ENCODE results near the gene FBXO2.

Gene FBXO2

GRCh38 chr1:11654137-11654938, at the start of gene FBXO2, which contains the start of gene FBXO44:
Gene FBXO2, minus strand, starts transcription at chr1:11654429. Its CDS starts 89 bp downstream, at chr1:11654340.
Gene FBXO44, plus strand, starts transcription at chr1:11654877. Its CDS starts 959 bp downstream, at chr1:11655836.
- DNase-seq: no peak

DNA sequence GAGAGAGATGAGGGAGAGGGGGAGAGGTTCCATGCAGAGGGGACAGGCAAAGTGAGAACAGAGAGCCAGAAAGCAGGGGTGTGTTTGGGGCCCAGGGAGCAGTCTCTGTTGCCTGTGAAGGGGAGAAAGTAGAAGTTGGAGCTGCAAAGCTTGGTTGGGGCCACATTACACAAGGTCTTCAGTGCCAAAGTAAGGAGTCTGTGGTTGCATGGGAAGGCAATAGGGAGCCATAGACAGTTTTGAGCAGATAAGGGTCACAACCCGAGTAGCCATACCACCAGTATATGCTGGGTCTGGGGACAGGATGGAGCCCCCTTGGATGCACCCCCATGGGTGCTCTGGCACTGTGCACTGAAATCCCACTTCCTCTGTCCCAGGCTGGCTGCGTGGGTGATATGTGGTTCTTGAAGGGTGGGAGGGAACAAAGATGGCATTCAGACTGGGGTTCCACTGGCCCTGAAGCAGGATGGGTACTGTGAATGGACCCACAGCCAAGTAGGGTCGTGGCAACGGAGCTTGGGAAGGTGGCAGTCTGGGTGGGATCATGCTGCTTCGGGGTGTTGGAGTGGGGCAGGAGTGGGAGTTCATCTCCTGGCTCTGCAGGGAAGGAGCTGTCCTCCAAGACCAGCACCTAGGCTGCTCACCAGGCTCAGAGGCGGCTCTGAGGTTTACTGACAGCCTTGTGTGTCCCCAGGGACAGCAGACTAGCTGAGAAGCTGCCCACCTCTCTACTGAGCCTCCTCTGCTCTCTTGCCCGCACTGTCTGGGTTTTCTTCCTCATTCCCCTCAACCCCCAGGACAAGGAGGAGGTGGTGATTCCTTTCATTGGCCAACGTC, 49.3 kb upstream of the FBXO2 start:
- DNase-seq: no peak

GRCh38 chr1:11701981-11702803, 48.0 kb upstream of the FBXO2 start:
- no peak for DNase-seq

DNA sequence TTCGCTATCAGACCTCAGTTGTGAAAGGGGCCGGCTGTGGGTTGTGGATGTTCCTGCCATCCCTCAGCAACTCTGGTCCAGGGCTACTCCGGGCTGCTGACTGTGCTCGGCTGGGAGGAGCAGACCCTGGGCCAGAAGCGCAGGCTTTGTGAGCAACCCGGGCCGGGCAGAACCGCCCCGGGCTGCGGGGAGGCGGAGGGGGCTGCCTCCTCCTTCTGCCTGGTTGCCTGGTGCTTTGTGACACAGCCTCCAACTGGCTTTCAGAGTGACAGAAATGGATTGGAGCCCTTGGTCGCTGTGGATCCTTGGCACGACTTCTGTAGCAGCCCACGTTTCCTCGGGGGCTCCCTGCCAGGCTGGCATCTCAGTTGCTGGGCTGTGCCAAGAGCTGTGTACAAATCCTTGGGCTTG, 47.3 kb upstream of the FBXO2 start:
- peak; percentile 57 for DNase-seq

- DNase-seq: no peak
Observed at GRCh38 chr1:11700601-11701467, 46.6 kb upstream of the FBXO2 start.

- DNase-seq: no peak
Observed at GRCh38 chr1:11697893-11698210, 43.6 kb upstream of the FBXO2 start.

- no peak for DNase-seq
Observed at GRCh38 chr1:11697188-11697892, 43.1 kb upstream of the FBXO2 start.

GRCh38 chr1:11695861-11696260, 41.6 kb upstream of the FBXO2 start:
- no peak for DNase-seq

DNA sequence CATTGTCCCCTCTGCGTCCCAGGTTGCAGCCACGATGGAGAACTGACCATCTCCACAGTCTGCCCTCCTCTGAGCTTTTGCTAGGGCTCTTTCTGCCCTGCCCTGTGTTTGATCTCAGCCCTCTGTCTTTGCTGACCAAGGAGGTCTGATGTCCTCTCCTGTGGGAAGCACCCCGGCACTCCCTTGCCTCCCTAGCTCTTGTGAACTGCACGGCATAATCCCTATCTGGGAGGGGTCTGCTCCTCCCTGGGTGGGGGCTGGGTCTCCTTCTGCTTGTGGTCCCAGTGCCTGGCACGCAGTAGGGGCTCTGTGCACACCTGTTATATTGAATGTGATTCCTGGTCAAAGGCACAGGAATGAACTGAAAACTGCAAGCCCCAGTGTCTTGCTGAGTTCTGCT, 39.7 kb upstream of the FBXO2 start:
- DNase-seq: no peak

- DNase-seq: no peak
Observed at GRCh38 chr1:11693024-11693590, 38.9 kb upstream of the FBXO2 start.

DNA sequence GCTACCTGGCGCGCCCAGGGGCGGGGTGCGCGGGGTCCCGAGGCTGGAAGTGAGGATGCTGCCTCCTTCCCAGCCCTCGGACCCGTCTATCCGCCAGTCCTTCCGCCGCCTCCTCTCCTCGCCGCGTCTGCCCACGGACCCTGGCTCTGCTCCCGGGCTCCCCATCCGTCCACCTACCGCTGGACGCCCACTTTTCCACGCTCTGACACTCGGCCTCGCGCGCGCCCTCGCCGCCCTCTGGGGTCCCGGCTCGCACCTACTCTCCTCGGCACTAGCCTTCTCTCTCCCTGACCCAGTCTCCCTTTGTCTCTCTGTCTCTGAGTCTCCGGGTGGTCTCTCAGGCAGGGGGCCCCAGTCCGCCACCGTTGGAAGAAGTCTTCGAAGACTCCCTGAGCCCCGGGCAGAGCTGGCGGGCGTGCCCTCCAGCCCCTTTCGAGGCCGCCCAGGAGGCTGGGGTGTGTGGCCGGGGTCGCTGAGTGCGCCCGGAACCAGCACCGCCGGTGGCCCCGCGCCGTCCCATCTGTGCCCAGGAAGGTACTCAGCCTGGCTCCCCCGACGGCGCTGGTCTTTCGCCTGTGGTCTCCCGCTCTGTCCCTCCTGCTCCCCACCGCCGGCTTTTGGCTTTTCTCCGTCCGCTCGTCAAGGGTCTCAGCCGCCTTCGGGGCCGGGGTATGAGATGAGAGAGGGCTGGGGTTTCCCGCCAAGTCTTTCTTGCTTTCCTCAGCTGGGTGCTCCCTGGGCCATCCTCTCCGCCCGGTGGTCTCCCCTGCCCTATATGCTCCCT, 37.9 kb upstream of the FBXO2 start:
- DNase-seq: no peak

DNA sequence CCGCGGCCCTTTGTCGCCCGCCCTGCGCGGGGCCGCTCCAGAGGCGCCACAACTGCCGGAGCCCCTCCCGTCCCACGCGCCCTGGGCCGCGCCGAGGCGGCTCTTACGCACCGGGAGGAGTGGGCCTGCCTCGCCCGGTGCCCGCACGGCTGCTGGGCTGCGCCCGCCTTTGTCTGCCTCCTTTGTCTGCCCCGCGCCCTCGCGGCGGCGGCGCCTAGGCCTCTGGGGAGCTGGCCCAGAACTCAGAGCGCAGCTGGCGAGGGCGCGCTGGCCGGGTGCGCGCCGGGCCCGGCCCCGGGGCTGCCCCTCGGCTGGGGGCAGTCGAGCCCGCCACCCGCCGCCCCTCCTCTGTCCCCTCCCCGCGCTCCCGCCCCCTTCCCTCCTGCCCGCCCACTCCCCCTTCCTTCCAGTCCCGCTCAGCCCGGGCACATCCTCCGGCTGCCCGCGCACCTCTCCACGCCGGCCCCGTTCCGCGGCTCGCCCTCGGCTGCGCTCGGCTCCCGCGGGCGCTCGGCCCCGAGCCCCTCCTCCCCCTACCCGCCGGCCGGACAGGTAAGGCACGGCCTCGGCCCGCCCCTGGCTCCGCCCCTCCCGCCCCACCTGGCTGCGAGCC, 37.2 kb upstream of the FBXO2 start, which contains the start of gene DRAXIN:
Gene DRAXIN (plus strand): TSS at position 409 of the 613 bp plus-strand sequence. CDS start 14,549 bp downstream, outside the sequence.
- no peak for DNase-seq

DNA sequence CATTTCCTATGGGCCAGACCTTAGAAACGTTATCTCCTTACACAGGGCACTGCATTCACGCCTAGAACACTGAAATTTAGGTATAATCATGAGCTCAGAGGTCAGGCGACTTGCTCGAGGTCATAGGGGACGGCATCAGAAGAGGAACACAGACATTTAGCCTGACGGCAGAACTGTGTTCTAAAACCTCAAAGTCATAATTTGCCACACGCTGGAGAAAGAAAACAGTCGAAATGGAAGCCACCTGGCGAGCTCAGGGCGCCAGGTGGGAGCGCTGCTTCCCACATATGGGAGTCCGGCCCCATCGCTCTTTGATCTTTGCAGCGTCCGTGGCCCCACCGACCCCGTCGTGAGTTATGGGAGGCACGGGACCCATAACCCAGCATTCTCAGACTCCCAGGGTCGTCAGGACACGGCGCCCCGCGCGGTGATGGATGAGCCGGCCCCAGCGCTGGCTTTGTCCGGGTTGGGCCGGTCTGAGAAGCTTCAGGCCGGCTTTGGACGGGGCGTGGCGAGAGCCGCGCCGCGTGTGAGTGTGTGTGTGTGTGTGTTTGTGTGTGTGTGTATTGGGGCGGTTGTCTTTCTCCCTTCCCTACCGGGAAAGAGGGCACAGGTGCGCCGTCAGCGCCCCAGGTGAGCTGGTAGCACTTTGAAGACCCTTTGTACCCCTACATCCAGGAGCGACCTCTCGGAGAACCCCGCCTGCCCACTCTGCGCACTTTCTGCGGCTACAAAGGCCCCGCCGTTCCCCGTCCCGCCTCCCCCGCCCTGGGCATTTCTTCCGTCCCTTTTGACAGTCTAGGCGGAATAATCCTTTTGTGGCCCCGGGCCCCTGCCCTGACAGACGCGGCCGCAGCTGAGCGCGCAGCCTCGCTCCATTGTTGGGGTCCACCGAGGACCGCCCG, 36.4 kb upstream of the FBXO2 start:
- no peak for DNase-seq

GRCh38 chr1:11688506-11688905, 34.3 kb upstream of the FBXO2 start:
- DNase-seq: no peak

DNA sequence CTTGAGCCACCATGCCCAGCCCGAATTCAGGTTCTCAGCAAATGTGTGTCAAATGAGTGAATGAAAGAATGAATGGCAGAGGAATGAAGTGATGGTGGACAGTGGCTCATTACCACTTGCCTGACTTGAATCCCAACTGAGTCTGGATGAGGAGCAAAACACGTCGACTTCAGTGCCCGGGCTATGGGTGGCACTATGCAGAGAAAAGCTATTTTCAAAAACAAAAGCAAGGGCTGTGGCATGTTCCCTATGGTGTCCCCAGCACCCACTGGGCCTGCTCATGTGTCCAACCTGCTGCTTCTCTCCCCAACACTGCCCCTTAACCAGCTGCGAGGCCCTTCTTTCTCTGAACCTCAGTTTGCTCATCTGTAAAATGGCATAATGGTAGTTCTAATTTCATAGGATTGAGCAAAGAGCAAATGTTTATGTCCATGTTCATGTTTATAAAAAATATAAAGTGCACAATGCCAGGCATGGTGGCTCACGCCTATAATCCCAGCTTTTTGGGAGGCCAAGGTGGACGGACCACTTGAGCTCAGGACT, 31.1 kb upstream of the FBXO2 start:
- no peak for DNase-seq

DNA sequence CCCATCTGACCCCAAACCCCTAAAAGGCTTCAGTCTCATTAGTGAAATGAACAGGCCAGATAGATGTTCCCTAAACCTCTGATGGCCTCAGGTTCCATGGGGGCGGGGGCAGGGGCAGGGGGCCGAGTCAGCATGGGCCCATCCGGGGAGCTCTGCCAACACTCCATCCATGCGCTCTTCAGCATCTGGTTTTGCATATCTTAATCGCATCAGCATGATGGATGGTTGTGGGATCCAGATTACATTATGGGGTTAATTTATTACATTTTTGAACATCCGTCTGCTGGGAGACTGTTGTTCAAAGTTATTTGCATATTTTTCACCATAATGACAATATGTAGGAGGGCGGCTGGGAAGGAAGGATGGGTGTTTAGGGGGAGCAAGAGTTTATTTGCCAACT, 29.8 kb upstream of the FBXO2 start:
- DNase-seq: no peak

DNA sequence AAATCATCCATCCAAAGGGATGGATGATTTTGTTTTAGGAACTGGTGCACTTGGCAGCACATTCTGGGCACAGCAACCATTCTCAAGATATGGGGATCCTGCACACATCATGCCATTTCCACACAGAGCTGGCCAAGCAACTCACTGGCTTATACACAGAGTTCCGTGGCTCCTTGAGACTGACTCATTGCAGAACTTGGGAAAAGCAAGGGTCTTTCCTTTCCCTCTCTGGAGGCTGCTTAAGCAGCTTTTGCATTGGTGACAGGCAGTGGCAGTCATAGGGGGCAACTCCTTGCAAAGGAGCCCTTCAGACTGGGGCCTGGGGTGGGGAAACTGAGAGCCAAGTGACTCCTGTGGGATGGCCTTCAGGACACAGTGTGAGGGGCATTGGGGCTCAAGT, 28.6 kb upstream of the FBXO2 start:
- DNase-seq: no peak

- DNase-seq: no peak
Observed at GRCh38 chr1:11682287-11682771, 28.1 kb upstream of the FBXO2 start.

Measured in NCI-H1694 (cell line).